ENCODE data around the gene FARP1. TPM values are rescaled to one million over a fixed set of nuclear protein-coding genes. Genes with fewer than 3 reads are reported as not detected.

The FARP1 gene
- total and polyA plus RNA-seq, 2 of the 8 experiments (the other 6 are each of a cell fraction or from before 2014, with no cell fraction given), result 24.7 to 104 TPM

- TF ChIP-seq CHD7 (IDR thresholded peaks at IDR 0.05; ENCODE audit: insufficient replicate concordance, low read length), result no peak
- no peak for TF ChIP-seq POLR2AphosphoS5 (IDR thresholded peaks at IDR 0.05; ENCODE audit: low read depth, low read length)
- no peak for TF ChIP-seq ZNF274 (IDR thresholded peaks at IDR 0.05; ENCODE audit: borderline replicate concordance, extremely low read depth, low read length)
- TF ChIP-seq CHD1 (IDR thresholded peaks at IDR 0.05; ENCODE audit: low read depth, low read length), result no peak
- TF ChIP-seq JUND (IDR thresholded peaks at IDR 0.05; ENCODE audit: low read length), result no peak
- TF ChIP-seq CHD2 (IDR thresholded peaks at IDR 0.05; ENCODE audit: low read length), result no peak
- no peak for TF ChIP-seq SP1 (IDR thresholded peaks at IDR 0.05; ENCODE audit: low read depth, low read length)
- TF ChIP-seq CREB1 (IDR thresholded peaks at IDR 0.05), result no peak
- no peak for TF ChIP-seq TEAD4 (IDR thresholded peaks at IDR 0.05; ENCODE audit: low read depth, low read length)
- TF ChIP-seq SIX5 (IDR thresholded peaks at IDR 0.05; ENCODE audit: low read depth, low read length), result no peak
- no peak for TF ChIP-seq GABPA (IDR thresholded peaks at IDR 0.05; ENCODE audit: borderline replicate concordance, insufficient read depth, low read length)
- no peak for TF ChIP-seq TBP (IDR thresholded peaks at IDR 0.05; ENCODE audit: low read depth, low read length)
These were observed 170.4 kb downstream of the FARP1 start (continued) for GRCh38 chr13:98313023-98313921.

Measured in H1 (cell line).